NCI-H1048 (cell line): ENCODE data around the gene GAPDHS.
A peak's percentile ranks its signal among the peaks of the same experiment; 100 is the strongest.

Experiments
- DNase-seq: peaks from one replicate; lab custom pipeline; 2025; lab: John Stamatoyannopoulos, UW

Gene GAPDHS

GRCh38 chr19:35539850-35540249 is 6.6 kb downstream of the GAPDHS start:
- no peak for DNase-seq

- DNase-seq: no peak
Measured at GRCh38 chr19:35540356-35540927, 7.2 kb downstream of the GAPDHS start.

GRCh38 chr19:35542209-35542608 is 9.0 kb downstream of the GAPDHS start:
- no peak for DNase-seq

GRCh38 chr19:35543280-35544109 is 10.2 kb downstream of the GAPDHS start:
- DNase-seq: no peak

- DNase-seq: no peak
Measured at GRCh38 chr19:35544110-35544802, 11.0 kb downstream of the GAPDHS start.

GRCh38 chr19:35545001-35545854 is 12.0 kb downstream of the GAPDHS start, which contains the start of gene TMEM147:
TSS of gene TMEM147 (plus strand) at chr19:35545626. CDS start at chr19:35545740, 114 bp downstream.
- peak; percentile 49 for DNase-seq

GRCh38 chr19:35545855-35546381 is 12.7 kb downstream of the GAPDHS start:
- DNase-seq: no peak

GRCh38 chr19:35546532-35546931 is 13.3 kb downstream of the GAPDHS start:
- DNase-seq: no peak

- DNase-seq: peak; percentile 46
Measured at GRCh38 chr19:35549174-35549788, 16.0 kb downstream of the GAPDHS start.

GRCh38 chr19:35549879-35550523 is 16.7 kb downstream of the GAPDHS start:
- DNase-seq: no peak

- no peak for DNase-seq
Measured at GRCh38 chr19:35551091-35551810, 18.0 kb downstream of the GAPDHS start.

GRCh38 chr19:35552534-35553384 is 19.5 kb downstream of the GAPDHS start:
- no peak for DNase-seq

- no peak for DNase-seq
Measured at GRCh38 chr19:35553385-35554000, 20.2 kb downstream of the GAPDHS start.

GRCh38 chr19:35554076-35554475 is 20.8 kb downstream of the GAPDHS start:
- DNase-seq: no peak

GRCh38 chr19:35555301-35556005 is 22.2 kb downstream of the GAPDHS start:
- no peak for DNase-seq

GRCh38 chr19:35556025-35556590 is 22.9 kb downstream of the GAPDHS start:
- no peak for DNase-seq

GRCh38 chr19:35556846-35557538 is 23.7 kb downstream of the GAPDHS start:
- DNase-seq: no peak
